GM21367 (cell line): ENCODE measurements around the gene ABCA4.
"Not testable (repeated sequence)": the region's sequence is repeated elsewhere in the genome, so short reads cannot be mapped to it uniquely, and the experiment has no call there.

Experiments used
- ATAC-seq: cut with Tn5 transposase; IDR thresholded peaks from one replicate; pipeline ENCODE4 v1.9.1; 2021; ENCODE audit not compliant: unreplicated experiment

ABCA4 gene

DNA sequence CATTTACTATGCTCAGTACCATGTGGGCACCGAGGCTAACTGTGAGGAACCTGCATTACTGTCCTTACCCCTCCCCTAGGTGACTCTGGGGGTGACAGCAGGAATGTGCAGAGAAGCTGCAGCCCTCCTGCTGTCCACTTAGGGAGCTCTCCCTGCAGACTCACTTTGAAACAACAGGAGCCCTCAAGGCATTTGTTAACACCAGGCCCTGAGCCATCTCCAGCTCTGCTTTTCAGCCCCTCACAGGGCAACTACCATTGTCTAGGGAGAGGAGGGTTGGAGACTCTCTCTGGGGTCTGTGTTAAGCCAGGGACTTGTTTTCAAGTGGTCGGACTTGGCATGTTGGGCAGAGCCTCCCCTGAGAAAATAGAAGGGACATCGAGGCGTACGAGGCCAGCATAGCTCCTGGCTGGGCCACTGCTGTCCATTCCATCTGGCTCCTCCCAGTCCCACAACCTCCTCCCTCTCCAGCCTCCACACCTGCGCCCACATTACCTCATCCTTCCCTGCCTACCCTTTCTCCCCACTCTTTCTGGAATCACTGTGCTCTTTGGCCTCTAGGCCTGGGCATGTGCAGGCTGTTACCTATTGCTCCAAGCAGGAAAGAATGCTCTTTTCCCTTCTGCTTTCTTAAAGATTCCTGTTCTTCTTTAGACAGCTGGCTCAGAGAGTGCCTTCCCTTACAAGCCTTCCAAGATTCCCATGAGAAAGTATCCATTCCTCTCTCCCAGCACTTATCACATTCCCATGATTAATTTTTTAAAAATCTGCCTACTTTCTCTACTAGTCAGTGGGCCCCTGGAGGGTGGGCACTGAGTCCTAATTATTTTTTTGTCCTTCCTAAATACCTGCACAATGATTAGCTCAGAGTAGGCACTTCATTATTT, 109.0 kb downstream of the ABCA4 start:
- no peak for ATAC-seq

DNA sequence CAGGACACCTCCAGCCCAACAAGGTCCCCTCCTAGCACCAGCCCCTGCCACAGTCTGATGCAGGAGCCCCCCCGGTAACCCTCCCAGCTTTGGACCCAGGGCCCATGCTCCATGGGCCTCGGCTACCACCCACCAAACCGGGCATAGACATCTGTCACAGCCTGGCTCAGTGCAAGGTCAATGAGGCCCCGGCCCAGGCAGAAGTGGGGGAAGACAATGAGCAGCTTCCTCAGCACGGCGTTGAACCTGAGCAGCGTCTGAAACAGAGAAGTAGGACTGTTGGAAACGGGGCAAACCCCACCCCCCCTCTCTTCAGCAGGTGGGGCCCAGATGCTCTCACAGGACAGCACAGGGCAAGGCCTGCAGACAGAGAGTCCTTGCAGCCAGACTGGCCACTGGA, 109.8 kb downstream of the ABCA4 start:
- ATAC-seq = no peak

DNA sequence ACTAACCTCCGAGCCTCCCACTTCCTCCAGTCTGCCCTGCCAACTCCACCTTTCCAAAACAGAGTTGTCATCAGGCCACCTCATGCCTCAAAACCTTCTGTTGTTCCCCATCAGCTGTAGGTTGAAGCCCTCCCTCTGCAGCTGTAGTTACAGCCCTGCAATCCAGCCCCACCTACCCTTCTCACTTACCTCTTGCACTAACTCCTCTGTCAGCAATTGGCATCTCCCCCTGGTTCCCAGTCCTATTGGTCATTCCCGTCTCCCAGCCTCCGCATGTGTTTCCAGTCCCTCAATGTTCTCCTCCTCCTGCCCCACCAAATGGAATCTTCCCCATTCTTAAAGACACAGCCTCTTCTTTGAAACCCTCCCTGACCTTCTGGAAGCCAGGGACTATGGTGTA, 111.6 kb downstream of the ABCA4 start:
- no peak for ATAC-seq

DNA sequence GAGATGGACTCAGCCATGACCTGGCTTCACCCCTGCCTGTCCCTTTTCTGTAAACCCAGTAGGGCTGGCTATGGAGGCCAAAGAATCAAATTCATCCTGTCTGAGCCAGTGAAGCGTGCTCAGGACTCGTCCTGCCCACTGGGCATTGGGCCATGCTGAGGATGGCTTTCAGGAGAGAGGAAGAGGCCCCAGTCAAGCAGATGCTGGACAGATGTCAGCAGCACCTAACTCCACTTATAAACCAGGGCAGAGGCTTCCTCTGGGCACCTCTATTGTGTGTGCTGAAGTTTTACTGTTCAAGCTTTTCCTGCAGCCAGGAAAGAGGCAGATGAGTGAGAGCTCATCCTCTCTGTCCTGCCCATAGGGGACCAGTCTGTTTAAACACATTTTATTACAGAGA, 114.3 kb downstream of the ABCA4 start:
- ATAC-seq = no peak

DNA sequence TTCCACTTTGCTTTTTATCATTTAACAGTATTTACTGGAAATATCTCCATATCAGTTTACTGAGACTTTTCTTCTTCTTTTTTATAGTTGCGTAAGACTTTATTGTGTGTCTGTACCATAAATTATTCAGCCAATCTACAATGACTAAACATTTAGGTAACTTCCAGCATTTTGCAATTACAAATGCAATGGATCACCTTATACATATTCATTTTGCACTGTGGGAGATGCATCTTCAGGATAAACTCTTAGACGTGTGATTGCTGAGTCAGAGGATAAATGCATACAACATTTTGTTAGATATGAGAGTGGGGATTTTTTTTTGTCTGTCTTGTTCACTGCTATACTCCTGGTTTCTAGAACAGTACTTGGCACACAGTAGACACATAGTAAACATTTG, 116.0 kb downstream of the ABCA4 start:
- ATAC-seq = no peak

DNA sequence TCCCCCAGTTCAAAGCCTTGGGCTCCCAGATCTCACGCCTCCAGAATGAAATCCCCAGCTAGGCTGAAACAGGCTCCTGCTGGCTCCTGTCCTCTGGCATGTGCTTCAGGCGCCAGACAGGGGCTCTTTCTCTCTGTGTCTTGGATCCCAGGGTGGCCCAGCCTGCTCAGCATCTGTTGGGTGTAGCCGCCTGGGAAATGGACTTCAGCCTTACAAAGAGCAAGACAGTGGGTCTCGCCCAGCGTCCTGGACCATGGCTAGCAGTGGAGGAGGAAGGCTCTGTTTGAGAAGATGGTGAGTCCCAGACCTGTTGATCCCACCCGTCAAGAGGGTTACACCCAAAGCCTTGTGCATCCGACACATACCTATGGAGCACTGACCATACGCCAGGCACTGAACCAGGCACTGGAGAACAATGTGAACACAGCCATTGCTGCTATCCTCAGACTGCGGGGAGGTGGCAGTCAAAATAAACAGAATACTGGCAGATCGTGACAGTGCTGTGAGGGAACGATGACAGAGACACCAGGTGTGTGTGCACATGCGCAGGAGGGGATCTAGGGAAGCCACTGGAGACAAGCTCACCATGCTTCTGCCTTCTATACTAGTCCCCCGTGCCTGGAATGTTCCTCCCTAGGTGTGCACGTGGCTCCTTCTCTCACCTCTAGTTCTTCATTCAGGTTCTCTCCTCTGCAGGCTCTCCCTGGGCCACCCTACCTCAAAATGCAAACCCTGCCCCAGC, 118.7 kb downstream of the ABCA4 start:
- ATAC-seq = no peak

DNA sequence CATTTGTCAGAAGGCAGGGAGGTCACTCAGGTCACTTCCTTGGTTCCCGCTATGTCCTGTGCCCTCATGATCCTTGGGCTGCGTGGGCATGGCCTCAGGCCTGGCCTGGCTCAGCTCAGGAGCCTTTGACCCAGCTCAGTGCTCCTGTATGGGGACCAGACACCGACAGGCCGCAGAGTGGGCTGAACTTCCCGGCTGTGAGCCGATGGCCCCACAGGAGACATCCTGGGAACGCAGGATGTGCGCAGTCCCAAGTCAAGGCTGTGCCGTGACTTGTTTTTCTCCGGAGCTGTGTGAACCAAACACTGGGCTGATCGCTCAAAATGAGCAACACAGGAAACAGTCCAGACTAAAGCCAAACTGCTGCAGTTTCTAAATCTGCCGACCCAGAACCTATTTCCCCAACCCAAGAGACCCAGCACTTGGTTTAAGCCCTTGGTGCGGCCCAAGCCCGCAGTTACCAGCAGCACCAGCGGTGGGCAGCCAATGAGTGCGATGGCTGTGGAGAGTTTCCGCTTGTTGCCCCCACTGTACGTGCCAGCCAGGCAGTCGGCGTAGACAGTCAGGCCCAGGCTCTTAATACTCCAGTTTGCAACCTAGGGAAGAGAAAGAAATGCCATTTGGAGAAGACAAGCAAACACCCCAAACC, 119.4 kb downstream of the ABCA4 start:
- ATAC-seq = no peak

DNA sequence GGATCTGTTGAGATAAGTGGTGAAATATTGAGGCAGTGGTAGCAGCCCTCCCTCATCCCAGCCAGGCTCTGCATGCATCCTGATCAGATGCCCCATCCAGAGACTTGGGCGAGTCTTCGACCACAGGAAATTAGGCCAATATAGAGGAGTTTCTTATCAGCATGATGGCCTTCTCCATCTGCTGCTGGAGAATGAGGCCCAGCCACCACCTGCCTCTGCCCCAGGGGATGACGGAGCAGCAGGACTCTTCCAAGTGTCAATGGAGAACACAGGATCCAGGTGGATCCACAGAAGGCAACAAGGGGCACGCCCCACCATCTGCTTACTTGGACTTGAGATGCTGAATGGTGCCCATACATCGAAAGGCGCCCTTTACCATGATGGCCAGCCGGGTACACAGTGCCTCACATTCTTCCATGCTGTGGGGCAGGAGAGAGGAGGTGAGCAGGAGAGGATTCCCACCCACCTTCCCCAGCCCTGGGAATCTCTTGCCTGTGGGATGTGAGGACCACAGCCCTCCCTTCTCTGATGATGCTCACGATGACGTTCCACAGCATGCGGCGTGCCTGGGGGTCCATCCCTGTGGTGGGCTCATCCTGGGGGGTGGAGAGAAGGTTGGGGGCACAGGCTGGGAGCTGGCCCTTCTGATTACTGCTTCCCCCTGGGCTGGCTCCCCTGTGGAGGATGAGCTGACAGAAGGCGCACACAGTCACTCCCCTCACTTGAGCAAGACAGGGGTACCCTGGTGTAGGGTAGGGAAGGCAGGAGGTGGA, 120.3 kb downstream of the ABCA4 start:
- no peak for ATAC-seq

DNA sequence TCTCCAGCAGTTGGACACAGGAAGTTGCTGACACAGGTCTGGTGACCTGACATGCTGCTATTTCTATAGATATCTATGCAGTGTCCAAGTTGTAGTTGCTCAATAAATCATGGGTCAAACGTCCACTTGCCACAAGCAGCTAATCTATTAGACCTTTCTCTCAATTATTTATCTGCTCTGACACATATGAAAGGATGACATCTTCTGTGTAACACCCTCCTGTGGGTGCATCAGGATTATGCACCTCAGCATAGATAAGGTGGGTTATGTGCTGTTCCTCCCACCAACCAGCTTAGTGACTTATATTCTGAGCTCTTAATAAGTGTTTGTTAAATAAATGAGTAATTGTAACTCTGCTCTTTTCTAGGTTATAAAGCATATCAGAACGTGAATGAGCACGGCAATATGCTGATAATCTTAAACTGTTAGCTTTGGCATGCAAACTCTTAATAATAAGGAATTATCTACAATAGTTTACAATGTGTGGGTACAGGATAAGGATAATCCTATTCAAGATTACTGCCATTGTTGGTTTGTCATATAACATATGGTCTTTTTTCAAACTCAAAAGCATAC, 121.0 kb downstream of the ABCA4 start:
- no peak for ATAC-seq

DNA sequence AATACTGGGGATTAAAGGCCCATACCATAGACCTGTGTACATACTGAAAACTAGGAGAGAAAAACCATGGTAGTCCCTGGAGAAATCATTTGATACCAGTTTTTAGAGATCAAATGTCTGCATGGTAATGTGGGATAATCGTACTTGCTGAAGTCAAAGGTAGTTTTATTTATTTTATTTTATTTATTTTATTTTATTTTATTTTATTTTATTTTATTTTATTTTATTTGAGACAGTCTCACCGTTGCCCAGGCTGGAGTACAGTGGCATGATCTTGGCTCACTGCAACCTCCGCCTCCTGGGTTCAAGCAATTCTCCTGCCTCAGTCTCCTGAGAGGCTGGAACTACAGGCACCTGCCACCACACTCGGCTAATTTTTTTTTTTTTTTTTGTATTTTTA, 122.4 kb downstream of the ABCA4 start:
- ATAC-seq = not testable (repeated sequence)

DNA sequence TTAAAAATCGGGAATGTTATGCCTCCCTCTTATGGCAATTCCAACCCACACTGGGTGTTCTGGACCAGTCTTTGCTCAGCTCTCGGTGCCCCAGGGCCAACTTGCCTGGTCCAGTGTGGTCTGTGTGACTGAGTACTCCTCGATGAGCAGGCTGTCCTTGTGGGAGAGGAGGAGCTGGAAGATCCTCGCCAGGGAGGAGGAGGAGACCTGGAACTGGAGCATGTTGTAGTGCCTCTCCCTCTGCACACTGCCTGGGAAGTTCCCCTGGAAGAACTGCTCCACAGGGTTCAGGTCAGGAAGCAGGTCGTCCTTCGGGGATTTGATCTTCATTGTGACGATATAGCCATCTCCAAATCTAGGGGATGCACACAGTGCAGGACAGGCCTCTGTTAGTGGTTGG, 123.2 kb downstream of the ABCA4 start:
- ATAC-seq = no peak

DNA sequence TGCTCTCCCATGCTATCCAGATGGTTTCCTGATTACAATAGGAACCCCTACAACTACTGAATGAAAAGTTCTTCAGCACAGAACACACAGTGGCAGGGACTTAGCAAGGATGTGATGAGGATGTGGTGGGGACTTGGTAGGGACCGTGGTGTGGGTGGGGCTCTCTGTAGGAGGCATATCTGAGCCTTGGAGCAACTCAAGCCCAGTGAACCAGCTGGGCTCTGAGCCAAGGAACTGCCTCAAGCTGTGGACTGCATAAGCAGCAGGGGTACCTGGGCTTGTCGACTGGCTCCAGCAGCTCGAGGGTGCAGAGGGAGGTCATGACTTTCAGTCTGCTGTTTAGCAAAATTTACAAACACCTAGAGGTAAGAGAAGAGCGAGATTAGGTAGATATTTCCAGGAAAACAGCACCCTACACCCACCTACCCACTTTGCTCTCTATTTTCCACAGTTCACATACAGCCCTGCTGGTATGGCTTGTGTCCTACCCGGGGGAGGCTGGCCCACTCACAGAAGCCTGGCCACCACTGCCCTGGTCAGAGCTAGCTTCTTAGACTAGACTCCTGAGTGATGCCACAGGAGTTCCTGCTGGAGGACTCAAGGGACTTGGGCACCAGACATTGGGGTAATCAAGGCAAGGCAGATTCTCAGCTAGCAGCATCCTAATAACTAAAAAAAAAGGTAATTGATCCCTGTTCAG, 125.0 kb downstream of the ABCA4 start:
- no peak for ATAC-seq

DNA sequence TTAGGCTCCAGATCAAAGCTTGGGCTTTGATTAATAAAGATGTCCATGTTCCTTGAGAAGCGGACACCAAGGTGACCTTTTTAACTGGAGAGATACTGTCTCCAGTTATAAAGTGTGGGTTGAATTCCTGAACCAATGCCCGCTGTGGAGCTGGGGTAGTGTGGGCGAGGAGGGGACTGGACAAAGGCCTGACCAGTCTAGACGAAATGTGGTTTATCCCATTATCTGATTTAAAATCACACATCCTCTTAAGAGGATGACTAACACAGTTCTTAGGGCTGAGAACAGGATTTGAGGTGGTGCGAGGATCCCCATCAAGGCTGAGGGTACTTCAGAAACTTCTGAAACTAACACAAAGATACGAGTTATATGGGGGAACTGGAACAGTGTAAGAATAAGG, 127.2 kb downstream of the ABCA4 start:
- ATAC-seq = no peak

DNA sequence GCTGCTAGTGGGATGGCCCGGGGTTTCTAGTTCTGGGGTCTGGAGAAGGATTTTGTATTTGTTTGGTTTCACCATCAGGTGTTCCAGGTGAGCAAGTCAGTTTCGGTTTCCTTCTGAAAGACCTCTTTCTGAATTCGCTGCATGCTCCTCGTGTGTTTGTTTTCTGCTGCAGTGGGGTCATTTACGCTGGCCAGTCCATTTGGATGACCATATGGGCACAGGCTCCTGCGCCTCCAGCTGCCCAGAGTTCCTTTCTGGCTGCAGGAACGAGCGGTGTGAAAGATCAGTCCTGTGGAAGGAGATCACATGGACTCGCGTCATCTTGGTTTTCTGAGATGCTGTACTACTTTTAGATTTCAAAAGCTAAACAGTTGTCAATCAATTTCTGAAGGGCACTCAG, 128.0 kb downstream of the ABCA4 start:
- ATAC-seq = no peak

DNA sequence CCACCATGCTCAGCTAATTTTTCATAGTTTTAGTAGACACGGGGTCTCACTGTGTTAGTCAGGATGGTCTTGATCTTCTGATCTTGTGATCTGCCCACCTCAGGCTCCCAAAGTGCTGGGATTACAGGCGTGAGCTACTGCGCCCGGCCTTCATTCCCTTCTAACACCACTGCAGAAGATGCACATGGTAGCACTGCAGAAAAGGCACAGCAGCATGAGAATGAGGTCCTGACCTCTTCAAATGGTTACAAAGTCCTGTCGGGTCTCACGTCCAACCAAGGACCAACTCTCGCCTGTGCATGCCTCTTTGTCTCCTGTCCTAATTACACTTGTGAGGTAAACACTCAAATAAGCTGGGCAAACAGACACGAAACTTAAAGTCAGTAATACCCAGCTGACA, 128.8 kb downstream of the ABCA4 start:
- no peak for ATAC-seq

DNA sequence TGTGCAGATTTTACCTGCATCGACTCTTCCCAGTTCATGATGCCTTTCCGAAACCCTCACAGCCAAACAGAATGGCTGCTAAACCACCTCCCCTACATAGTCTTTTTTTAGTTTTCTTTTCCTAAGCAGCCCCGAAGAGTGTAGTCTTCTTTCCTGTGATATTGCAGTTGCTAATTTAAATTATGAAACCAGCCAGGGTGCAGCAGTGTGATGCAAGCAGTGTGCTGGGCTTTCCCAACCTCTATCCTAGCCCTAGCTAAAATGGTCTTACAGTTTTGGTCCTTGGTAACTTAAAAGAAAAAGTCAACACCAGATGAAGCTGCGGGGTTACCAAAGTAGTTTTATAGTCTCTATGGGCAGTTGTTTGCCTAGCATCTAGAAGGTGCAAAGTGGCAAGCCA, 129.7 kb downstream of the ABCA4 start:
- no peak for ATAC-seq

DNA sequence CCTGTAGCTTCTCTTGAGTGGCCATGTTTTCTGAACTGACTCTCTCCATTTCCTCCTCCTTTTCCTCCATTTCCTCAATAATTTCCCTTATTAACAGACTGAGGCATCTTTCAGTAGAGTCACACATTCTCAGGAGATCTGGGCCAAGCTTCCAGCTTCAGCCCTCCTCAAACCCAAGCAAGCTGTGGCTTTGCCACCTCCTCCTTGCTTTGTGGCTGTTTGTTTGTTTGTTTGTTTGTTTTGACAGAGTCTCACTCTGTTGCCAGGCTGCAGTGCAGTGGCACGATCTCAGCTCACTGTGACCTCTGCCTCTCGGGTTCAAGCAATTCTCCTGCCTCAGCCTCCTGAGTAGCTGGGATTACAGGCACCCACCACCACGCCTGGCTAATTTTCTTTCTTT, 130.5 kb downstream of the ABCA4 start:
- ATAC-seq = not testable (repeated sequence)

DNA sequence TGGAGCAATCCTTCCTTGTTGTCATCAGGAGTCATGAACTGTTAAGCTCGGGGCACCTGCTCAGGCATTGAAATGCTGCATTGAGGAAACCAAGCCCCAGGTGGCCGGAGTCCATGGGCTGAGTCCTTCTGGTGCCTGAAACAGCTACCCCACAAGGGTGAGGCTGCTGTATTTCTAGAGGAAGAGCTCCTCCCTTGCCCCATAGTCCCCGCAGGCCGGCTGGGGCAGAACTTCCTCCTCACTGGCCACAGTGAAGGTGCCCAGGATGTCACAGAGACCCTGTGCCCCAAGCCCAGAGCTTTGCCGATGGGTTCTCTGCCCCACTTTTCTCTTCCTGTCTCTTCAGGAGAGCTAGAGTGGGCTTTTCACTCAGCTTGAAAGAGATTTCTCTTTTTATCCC, 130.9 kb downstream of the ABCA4 start:
- ATAC-seq = no peak

DNA sequence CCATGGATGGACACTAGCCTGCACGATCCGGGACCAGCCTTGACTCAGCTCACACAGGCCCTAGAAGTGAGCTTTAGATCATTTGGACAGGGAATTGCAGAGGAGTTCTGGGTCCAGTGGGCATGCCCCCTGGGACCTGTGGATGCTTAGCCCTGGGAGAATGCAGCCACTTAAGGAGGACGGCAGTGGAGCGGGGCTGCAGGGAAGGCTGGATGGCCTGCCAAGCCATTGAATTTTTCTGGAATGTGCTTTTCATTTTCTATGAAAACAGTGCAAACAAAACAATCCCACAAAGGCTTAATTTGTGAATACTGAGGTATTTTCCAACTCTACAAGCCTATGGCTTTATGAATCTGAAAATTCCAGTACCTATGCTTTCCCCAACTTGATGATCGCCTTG, 131.3 kb downstream of the ABCA4 start:
- no peak for ATAC-seq

DNA sequence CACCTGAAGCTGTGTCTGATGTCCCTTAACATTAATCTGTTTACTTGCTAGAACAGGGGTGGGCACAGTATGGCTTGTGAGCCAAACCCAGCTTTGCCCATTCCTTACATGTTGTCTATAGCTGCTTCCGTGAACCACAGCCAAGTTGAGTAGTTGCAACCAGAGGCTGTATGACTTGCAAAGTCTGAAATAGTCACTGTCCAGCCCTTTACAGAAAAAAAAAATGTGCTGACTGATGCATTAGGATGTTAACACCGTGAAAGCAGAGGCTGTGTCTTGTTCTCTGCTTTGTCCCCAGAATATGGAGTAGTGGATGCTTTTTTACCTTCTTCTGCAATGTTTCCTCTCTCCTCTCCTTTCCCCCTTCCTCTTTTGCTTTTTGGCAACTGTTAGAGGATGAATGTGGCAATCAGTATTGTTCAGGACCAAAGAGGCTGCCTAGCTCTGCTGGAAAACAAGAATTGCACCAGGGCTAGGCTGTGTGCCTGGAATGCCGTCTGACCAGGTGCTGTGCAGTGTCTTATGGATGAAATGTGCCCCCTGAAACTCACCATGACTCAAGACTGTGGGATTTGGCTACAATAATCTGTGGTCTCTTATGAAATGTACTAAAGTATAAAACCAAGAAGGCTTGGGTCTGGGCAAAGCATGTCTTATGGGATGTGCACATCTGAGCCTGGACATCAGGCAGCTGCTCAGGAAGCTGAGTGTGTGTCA, 132.2 kb downstream of the ABCA4 start:
- no peak for ATAC-seq
